ENCODE data around the gene KCNRG. TPM values are rescaled to one million over a fixed set of nuclear protein-coding genes. Genes with fewer than 3 reads are reported as not detected.

KCNRG gene
- total and polyA plus RNA-seq, 2 experiments from 2014 or later = 0.60 TPM; not detected in 1

DNA sequence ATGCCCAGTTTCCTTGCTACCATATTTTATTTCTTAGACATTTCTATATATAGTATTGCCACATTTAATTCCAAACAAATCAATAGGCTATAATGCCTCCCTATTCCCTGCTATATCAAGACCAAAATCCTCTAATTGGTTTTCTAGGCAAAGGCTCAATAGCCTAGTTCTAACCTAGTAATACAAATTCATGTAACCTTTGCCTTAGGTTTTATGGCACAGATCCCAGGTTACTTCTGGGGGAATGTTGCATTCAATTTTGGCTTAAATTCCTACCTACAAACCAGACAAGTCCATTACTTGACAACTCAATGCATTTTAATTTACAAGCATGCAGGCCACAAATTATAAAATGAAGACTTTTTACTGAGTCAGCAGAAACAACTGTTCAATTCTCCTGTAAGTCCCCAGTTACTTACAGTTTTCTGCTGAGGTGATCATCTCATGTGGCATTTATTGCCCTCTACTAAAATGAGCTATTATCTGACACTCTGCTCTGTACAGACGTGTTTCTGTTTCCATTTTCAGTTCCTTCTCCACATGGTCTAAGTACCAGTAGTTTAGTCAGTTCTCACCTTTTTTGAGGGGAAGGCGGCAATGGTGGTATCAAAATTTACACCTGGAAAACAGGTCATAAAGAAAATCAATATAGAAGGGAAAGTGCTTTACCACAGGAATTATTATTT, 11.7 kb downstream of the KCNRG start:
- Mint-ChIP-seq H3K36me3 (ENCODE audit: low read depth) (no peaks in the 10 kb centered on the region), H3K27ac (no peak overlapping the region), H3K27me3 (ENCODE audit: insufficient read depth, low read depth, poor library complexity) (no peaks in the 10 kb centered on the region), H3K9me3 (no peaks in the 10 kb centered on the region), H3K4me3 (no peak overlapping the region), H3K4me1 (peaks cover 9% of the 10 kb centered on the region)
- DNase-seq (ENCODE audit: low spot score) (no peak), ATAC-seq (no peak)
- Histone ChIP-seq H4K20me1 (replicated peaks; ENCODE audit: insufficient read depth) (no peaks in the 10 kb centered on the region), H3K79me2 (replicated peaks; ENCODE audit: insufficient read depth) (no peaks in the 10 kb centered on the region), H2AFZ (no peak overlapping the region), H3K27ac (ENCODE audit: low read depth) (no peak overlapping the region), H3K27me3 (ENCODE audit: insufficient read depth) (no peaks in the 10 kb centered on the region), H3K9me2 (ENCODE audit: insufficient read depth) (no peaks in the 10 kb centered on the region), H3K4me3 (no peak overlapping the region), H3K4me2 (no peak overlapping the region), H3F3A (replicated peaks; ENCODE audit: low read depth) (no peaks in the 10 kb centered on the region), H3K4me1 (ENCODE audit: insufficient read depth) (peaks cover 7% of the 10 kb centered on the region), H3K36me3 (ENCODE audit: insufficient read depth) (no peaks in the 10 kb centered on the region)
- TF ChIP-seq CREB1 (CRISPR knock-in tag; IDR thresholded peaks at IDR 0.05; ENCODE audit: low read depth) = no peak
- TF ChIP-seq EZH2 (IDR thresholded peaks at IDR 0.05; ENCODE audit: low read depth, unreplicated experiment) = no peak
- no peak for TF ChIP-seq JUNB (IDR thresholded peaks at IDR 0.05; ENCODE audit: unreplicated experiment)
- no peak for TF ChIP-seq STAT1 (IDR thresholded peaks at IDR 0.05; ENCODE audit: unreplicated experiment)
- TF ChIP-seq POLR2AphosphoS5 (IDR thresholded peaks at IDR 0.05; ENCODE audit: low read depth) = no peak
- TF ChIP-seq, protein P1, sequence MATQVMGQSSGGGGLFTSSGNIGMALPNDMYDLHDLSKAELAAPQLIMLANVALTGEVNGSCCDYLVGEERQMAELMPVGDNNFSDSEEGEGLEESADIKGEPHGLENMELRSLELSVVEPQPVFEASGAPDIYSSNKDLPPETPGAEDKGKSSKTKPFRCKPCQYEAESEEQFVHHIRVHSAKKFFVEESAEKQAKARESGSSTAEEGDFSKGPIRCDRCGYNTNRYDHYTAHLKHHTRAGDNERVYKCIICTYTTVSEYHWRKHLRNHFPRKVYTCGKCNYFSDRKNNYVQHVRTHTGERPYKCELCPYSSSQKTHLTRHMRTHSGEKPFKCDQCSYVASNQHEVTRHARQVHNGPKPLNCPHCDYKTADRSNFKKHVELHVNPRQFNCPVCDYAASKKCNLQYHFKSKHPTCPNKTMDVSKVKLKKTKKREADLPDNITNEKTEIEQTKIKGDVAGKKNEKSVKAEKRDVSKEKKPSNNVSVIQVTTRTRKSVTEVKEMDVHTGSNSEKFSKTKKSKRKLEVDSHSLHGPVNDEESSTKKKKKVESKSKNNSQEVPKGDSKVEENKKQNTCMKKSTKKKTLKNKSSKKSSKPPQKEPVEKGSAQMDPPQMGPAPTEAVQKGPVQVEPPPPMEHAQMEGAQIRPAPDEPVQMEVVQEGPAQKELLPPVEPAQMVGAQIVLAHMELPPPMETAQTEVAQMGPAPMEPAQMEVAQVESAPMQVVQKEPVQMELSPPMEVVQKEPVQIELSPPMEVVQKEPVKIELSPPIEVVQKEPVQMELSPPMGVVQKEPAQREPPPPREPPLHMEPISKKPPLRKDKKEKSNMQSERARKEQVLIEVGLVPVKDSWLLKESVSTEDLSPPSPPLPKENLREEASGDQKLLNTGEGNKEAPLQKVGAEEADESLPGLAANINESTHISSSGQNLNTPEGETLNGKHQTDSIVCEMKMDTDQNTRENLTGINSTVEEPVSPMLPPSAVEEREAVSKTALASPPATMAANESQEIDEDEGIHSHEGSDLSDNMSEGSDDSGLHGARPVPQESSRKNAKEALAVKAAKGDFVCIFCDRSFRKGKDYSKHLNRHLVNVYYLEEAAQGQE (IDR thresholded peaks at IDR 0.05; ENCODE audit: unreplicated experiment) = no peak
- TF ChIP-seq ZNF114 (CRISPR knock-in tag; IDR thresholded peaks at IDR 0.05) = no peak
- no peak for TF ChIP-seq EZH2phosphoT487 (IDR thresholded peaks at IDR 0.05; ENCODE audit: unreplicated experiment)
- TF ChIP-seq, protein P2, sequence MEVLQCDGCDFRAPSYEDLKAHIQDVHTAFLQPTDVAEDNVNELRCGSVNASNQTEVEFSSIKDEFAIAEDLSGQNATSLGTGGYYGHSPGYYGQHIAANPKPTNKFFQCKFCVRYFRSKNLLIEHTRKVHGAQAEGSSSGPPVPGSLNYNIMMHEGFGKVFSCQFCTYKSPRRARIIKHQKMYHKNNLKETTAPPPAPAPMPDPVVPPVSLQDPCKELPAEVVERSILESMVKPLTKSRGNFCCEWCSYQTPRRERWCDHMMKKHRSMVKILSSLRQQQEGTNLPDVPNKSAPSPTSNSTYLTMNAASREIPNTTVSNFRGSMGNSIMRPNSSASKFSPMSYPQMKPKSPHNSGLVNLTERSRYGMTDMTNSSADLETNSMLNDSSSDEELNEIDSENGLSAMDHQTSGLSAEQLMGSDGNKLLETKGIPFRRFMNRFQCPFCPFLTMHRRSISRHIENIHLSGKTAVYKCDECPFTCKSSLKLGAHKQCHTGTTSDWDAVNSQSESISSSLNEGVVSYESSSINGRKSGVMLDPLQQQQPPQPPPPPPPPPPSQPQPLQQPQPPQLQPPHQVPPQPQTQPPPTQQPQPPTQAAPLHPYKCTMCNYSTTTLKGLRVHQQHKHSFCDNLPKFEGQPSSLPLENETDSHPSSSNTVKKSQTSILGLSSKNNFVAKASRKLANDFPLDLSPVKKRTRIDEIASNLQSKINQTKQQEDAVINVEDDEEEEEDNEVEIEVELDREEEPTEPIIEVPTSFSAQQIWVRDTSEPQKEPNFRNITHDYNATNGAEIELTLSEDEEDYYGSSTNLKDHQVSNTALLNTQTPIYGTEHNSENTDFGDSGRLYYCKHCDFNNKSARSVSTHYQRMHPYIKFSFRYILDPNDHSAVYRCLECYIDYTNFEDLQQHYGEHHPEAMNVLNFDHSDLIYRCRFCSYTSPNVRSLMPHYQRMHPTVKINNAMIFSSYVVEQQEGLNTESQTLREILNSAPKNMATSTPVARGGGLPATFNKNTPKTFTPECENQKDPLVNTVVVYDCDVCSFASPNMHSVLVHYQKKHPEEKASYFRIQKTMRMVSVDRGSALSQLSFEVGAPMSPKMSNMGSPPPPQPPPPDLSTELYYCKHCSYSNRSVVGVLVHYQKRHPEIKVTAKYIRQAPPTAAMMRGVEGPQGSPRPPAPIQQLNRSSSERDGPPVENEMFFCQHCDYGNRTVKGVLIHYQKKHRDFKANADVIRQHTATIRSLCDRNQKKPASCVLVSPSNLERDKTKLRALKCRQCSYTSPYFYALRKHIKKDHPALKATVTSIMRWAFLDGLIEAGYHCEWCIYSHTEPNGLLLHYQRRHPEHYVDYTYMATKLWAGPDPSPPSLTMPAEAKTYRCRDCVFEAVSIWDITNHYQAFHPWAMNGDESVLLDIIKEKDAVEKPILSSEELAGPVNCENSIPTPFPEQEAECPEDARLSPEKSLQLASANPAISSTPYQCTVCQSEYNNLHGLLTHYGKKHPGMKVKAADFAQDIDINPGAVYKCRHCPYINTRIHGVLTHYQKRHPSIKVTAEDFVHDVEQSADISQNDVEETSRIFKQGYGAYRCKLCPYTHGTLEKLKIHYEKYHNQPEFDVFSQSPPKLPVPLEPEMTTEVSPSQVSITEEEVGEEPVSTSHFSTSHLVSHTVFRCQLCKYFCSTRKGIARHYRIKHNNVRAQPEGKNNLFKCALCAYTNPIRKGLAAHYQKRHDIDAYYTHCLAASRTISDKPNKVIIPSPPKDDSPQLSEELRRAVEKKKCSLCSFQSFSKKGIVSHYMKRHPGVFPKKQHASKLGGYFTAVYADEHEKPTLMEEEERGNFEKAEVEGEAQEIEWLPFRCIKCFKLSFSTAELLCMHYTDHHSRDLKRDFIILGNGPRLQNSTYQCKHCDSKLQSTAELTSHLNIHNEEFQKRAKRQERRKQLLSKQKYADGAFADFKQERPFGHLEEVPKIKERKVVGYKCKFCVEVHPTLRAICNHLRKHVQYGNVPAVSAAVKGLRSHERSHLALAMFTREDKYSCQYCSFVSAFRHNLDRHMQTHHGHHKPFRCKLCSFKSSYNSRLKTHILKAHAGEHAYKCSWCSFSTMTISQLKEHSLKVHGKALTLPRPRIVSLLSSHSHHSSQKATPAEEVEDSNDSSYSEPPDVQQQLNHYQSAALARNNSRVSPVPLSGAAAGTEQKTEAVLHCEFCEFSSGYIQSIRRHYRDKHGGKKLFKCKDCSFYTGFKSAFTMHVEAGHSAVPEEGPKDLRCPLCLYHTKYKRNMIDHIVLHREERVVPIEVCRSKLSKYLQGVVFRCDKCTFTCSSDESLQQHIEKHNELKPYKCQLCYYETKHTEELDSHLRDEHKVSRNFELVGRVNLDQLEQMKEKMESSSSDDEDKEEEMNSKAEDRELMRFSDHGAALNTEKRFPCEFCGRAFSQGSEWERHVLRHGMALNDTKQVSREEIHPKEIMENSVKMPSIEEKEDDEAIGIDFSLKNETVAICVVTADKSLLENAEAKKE (CRISPR knock-in tag; IDR thresholded peaks at IDR 0.05) = no peak
- TF ChIP-seq, protein P3, sequence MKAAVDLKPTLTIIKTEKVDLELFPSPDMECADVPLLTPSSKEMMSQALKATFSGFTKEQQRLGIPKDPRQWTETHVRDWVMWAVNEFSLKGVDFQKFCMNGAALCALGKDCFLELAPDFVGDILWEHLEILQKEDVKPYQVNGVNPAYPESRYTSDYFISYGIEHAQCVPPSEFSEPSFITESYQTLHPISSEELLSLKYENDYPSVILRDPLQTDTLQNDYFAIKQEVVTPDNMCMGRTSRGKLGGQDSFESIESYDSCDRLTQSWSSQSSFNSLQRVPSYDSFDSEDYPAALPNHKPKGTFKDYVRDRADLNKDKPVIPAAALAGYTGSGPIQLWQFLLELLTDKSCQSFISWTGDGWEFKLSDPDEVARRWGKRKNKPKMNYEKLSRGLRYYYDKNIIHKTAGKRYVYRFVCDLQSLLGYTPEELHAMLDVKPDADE (IDR thresholded peaks at IDR 0.05) = no peak
- TF ChIP-seq, protein P4, sequence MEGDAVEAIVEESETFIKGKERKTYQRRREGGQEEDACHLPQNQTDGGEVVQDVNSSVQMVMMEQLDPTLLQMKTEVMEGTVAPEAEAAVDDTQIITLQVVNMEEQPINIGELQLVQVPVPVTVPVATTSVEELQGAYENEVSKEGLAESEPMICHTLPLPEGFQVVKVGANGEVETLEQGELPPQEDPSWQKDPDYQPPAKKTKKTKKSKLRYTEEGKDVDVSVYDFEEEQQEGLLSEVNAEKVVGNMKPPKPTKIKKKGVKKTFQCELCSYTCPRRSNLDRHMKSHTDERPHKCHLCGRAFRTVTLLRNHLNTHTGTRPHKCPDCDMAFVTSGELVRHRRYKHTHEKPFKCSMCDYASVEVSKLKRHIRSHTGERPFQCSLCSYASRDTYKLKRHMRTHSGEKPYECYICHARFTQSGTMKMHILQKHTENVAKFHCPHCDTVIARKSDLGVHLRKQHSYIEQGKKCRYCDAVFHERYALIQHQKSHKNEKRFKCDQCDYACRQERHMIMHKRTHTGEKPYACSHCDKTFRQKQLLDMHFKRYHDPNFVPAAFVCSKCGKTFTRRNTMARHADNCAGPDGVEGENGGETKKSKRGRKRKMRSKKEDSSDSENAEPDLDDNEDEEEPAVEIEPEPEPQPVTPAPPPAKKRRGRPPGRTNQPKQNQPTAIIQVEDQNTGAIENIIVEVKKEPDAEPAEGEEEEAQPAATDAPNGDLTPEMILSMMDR (conservative IDR thresholded peaks at IDR 0.05; ENCODE audit: low read depth in 2 of 2) = no peak
- no peak for TF ChIP-seq ZNF331 (CRISPR knock-in tag; IDR thresholded peaks at IDR 0.05; ENCODE audit: low read depth)
- no peak for TF ChIP-seq NANOG (IDR thresholded peaks at IDR 0.05; ENCODE audit: borderline replicate concordance)
